ENCODE results near the gene SLC2A4. TPM values are rescaled to one million over a fixed set of nuclear protein-coding genes. Genes with fewer than 3 reads are reported as not detected.

Gene SLC2A4
- total RNA-seq, 1 donor from 2014 or later = 0.05 TPM

Other genes starting within 250 kb of the SLC2A4 start
- 0.06 and 0.98 TPM in 2 replicates for gene SLC16A13, start 245.7 kb upstream of the SLC2A4 start, total RNA-seq
- gene SLC16A11, start 237.6 kb upstream of the SLC2A4 start, total RNA-seq = not detected in 2 replicates
- gene CLEC10A, start 201.5 kb upstream of the SLC2A4 start, total RNA-seq = 0.24 TPM in 1 of 2 replicates, not detected in the other
- not detected in 2 replicates for gene ASGR2, start 166.9 kb upstream of the SLC2A4 start, total RNA-seq
- 0.24 and 0.25 TPM in 2 replicates for gene ASGR1, start 102.3 kb upstream of the SLC2A4 start, total RNA-seq
- 17.7 and 21.6 TPM in 2 replicates for gene DLG4, start 61.9 kb upstream of the SLC2A4 start, total RNA-seq
- 281 and 473 TPM in 2 replicates for gene ACADVL, start 61.8 kb upstream of the SLC2A4 start, total RNA-seq
- gene DVL2, start 47.2 kb upstream of the SLC2A4 start, total RNA-seq = 31.5 and 44.1 TPM in 2 replicates
- 38.6 and 48.0 TPM in 2 replicates for gene PHF23, start 42.3 kb upstream of the SLC2A4 start, total RNA-seq
- 318 and 677 TPM in 2 replicates for gene GABARAP, start 39.3 kb upstream of the SLC2A4 start, total RNA-seq
- 78.3 and 99.5 TPM in 2 replicates for gene CTDNEP1, start 30.0 kb upstream of the SLC2A4 start, total RNA-seq
- gene ELP5, start 29.5 kb upstream of the SLC2A4 start, total RNA-seq = 30.1 and 41.1 TPM in 2 replicates
- 2.0 TPM in 1 of 2 replicates, not detected in the other for gene CLDN7, start 19.2 kb upstream of the SLC2A4 start, total RNA-seq
- 0.06 TPM in 1 of 2 replicates, not detected in the other for gene YBX2, start 12.9 kb downstream of the SLC2A4 start, total RNA-seq
- gene EIF5A, start 25.9 kb downstream of the SLC2A4 start, total RNA-seq = 259 and 332 TPM in 2 replicates
- 29.9 and 34.0 TPM in 2 replicates for gene GPS2, start 33.6 kb downstream of the SLC2A4 start, total RNA-seq
- gene NEURL4, start 47.6 kb downstream of the SLC2A4 start, total RNA-seq = 6.4 and 12.7 TPM in 2 replicates
- gene ACAP1, start 54.8 kb downstream of the SLC2A4 start, total RNA-seq = 0.73 TPM in 1 of 2 replicates, not detected in the other
- gene KCTD11, start 70.4 kb downstream of the SLC2A4 start, total RNA-seq = 11.9 and 14.6 TPM in 2 replicates
- gene TMEM95, start 73.4 kb downstream of the SLC2A4 start, total RNA-seq = not detected in 2 replicates
- gene TNK1, start 99.4 kb downstream of the SLC2A4 start, total RNA-seq = 0.05 TPM in 1 of 2 replicates, not detected in the other
- 48.7 and 57.0 TPM in 2 replicates for gene PLSCR3, start 112.8 kb downstream of the SLC2A4 start, total RNA-seq
- gene TMEM256, start 122.4 kb downstream of the SLC2A4 start, total RNA-seq = 42.9 and 68.5 TPM in 2 replicates
- gene NLGN2, start 126.1 kb downstream of the SLC2A4 start, total RNA-seq = 20.6 and 23.5 TPM in 2 replicates
- not detected in 2 replicates for gene SPEM1, start 138.6 kb downstream of the SLC2A4 start, total RNA-seq
- not detected in 2 replicates for gene SPEM2, start 143.9 kb downstream of the SLC2A4 start, total RNA-seq
- not detected in 2 replicates for gene SPEM3, start 147.1 kb downstream of the SLC2A4 start, total RNA-seq
- 0.62 and 2.1 TPM in 2 replicates for gene TMEM102, start 153.7 kb downstream of the SLC2A4 start, total RNA-seq
- gene FGF11, start 157.8 kb downstream of the SLC2A4 start, total RNA-seq = 1.1 and 1.2 TPM in 2 replicates
- gene CHRNB1, start 163.3 kb downstream of the SLC2A4 start, total RNA-seq = 2.5 and 4.8 TPM in 2 replicates
- 25.5 and 32.9 TPM in 2 replicates for gene ZBTB4, start 197.9 kb downstream of the SLC2A4 start, total RNA-seq
- gene SLC35G6, start 199.7 kb downstream of the SLC2A4 start, total RNA-seq = not detected in 2 replicates
- gene POLR2A, start 202.6 kb downstream of the SLC2A4 start, total RNA-seq = 67.3 and 74.0 TPM in 2 replicates

Data from cardiac ventricle fibroblast (primary cell).